Measurements from ENCODE around the gene MACROD1.

DNA sequence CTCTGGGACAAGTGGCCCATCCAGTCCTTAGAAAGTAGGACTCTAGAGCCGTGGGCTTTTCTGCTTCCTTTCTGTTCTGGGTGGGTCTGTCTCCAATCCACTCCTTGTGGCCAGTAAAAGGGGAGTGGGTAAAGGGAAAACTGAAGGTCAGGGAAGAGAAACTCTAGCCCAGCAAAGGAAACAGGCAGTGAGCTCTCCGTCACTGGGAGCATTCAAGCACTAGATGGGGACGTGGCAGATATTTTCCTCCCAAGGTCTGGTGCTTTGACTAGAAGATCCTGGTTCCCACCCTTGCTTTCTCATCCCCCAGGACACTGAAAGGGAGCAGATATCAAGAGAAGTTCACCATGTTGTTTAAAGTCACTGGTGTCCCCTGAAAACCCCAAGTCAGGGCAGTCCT is 42.2 kb downstream of the MACROD1 start:
- TF ChIP-seq EP300 (IDR thresholded peaks at IDR 0.05) (no peak), POLR2A (IDR thresholded peaks at IDR 0.05) (no peak)
